SK-N-DZ (cell line): Measurements from ENCODE around the gene CATSPER3.

Experiments
- DNase-seq: peaks from one replicate; pipeline ENCODE4 v3.0.0-alpha.2; 2015; ENCODE audit warnings: low spot score

The CATSPER3 gene

GRCh38 chr5:135040333-135041144, 72.8 kb downstream of the CATSPER3 start:
- DNase-seq: no peak

DNA sequence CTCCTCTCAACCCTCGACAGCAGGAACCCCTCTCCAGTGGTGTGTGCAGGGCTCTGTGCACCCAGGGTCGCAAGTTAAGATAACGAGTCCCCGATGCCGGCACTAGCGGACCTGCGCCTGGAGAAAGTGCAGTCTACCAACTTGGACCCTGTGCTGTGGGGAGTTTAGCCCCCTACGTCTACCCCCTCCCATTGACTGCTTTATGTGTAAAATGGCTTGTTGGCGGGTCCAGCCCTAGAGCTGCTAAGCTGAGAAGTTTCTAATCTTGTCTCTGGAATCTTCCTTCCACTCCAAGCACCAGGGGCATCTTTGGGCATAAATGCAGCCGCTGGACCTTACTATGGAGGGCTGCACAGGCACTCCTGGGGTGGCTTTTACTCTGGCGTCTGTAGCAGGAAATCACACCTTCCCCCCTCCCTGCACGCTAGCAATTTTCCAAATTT, 73.5 kb downstream of the CATSPER3 start:
- DNase-seq: no peak

GRCh38 chr5:135041726-135042125, 74.0 kb downstream of the CATSPER3 start:
- no peak for DNase-seq

DNA sequence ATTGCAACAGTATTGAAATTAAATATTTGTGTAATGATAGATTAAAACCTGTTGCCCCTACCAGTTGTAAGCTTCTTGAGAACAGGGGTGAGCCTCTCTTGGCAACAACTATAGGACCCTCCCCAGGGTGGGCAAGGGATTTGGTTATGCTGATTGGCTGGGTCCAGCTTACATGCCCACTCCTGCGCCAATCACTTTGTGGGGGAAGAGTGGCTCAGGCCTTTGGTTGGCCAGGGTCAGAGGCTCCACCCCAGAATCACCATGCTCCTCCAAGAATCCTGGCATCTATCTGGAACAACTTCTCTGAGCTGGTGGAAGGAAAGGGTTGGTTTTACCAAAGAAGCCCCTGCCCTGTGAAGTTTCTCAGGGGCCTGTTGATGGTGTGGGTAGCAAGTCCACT, 74.9 kb downstream of the CATSPER3 start:
- DNase-seq: no peak

- DNase-seq: no peak
Measured at GRCh38 chr5:135045488-135045887, 77.8 kb downstream of the CATSPER3 start.

GRCh38 chr5:135046661-135047346, 79.1 kb downstream of the CATSPER3 start:
- DNase-seq: no peak

- DNase-seq: no peak
Measured at GRCh38 chr5:135047347-135047695, 79.6 kb downstream of the CATSPER3 start.

GRCh38 chr5:135048286-135048685, 80.6 kb downstream of the CATSPER3 start:
- DNase-seq: no peak

DNA sequence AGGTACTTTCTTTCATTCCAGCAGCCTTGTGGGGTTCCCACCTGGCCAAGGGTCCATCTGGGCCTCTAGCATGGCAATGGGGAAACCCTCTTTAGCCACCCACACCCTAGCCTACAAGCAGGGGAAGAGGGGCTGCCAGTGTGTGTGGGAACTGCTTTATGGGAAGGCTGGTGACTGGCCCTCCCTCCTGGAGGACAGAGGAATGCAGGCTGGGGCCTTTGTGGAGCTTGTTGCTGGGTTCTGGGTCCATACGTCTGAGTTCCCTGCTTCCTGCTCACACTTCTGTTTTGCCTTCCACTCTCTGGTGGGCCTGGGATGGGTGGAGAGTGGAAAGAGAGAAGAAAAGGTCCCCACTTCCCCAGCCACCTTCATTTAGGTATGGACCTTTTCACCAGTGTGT, 81.2 kb downstream of the CATSPER3 start:
- no peak for DNase-seq

DNA sequence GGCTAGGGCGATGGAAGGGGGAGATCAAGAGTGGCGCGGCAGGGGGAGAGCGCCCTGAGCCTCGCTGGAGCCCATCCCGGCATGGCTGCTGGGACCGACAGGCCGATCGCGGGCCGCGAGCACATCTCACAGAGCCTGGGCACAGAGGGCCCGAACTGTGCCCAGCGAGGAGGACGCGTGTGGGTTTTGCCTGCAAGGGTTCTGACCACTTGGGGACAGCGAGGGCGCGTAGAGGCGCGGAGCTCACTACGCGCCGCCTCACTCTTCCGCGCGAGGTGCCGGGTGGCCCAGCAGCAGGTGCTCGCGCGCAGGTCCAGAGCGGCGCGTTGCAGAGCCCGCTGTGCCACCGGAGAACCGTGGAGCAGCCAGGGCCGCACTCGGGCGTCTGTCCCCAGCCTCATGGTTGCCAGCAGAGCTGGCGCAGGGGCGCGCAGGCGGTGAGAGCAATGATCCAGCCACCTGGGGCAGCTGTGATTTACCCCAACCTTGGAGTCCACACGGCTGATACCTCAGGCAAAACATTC, 82.6 kb downstream of the CATSPER3 start:
- no peak for DNase-seq

DNA sequence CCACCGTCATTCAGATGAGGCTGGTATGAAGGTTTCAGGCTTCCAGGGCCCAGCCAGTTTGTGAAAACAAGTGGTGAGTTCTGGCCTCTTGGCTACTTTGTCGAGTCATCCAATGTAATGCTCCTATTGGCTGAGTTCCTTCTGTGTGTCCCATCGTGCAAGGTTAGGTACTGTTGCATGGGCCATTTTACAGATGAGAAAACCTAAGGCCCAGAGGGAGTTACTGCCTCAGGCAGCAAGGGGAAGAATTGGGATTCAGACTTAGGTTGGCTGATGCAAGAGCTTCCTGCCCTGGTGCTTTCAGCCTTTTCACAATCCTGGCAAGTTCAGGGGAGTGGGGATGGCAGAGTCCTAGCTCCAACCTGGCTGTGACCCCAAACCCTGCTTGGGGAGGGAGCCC, 83.7 kb downstream of the CATSPER3 start:
- DNase-seq: no peak

DNA sequence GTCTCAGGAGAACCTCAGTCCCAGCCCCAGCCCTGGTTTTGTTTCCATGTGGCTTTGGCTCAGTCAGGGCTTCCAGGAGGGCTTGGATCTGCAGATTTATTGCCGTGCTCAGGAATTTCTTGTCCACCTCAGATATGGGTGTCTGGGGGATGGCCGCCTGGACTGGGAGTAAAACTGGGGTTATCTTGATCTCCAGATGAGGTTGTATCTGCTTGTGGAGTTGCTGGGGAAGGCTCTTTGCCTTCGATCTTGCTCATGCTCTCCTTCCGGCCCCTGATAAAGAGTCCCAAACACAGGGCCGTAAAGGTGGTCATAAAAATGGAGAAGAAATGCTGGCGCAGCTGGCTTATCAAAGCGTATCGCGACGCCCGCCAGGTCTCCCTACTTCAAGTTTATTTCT, 84.2 kb downstream of the CATSPER3 start:
- DNase-seq: no peak

- no peak for DNase-seq
Measured at GRCh38 chr5:135052511-135053145, 84.9 kb downstream of the CATSPER3 start.

- DNase-seq: no peak
Measured at GRCh38 chr5:135053278-135053677, 85.6 kb downstream of the CATSPER3 start.

- DNase-seq: no peak
Measured at GRCh38 chr5:135053989-135054388, 86.3 kb downstream of the CATSPER3 start.

GRCh38 chr5:135054546-135054945, 86.8 kb downstream of the CATSPER3 start:
- DNase-seq: no peak

DNA sequence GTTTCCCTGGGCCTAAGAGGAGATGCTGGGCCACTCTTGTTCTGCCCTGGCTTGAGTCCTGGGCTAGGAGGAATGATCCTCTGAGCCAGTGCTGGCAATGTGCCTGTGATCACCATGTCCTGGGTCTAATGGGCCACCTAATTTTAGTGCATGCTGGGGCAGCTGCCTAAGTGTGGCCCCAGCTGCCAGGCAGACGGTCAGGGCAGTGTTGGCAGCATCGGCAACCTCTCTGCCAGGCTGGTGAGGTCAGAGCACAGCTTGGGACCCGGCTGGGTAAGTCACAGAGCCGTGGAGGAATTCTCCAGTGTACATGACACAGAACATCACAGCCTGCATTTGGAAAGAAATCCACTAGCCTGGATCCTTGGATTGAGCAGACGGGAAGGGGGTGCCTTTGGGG, 87.7 kb downstream of the CATSPER3 start:
- DNase-seq: no peak

DNA sequence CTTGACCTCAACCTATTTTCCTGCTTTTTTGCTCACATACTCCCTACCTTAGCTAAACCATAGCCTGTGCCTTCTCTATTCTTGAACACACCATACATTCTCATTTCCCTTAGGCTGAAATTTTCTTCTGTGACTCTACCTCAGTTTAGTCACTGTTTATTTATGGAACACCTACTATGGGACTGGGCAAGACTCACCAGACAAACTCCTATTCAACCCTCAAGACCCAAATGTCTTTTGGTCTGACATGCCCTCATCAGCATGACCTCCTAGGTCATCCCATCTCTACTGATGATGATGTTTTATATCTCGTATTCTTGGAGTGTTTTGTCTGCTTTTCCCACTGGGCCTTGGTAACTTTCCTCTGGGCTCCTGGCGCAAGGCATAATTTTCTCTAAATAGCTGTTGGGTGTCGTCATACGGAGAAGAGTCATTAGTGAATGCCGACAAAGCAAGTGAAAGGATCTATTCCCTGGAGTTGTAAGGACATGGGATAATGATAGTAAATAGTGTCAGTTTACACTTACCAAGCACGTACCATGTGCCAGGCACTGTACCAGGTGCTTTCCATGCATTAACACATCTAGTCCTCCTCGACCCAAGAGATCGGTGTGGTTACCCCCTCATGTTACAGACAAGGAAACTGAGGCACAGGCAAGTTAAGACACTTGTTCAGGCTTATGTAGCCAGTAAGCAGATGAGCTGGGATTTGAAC, 88.8 kb downstream of the CATSPER3 start:
- DNase-seq: no peak

- DNase-seq: no peak
Measured at GRCh38 chr5:135057233-135057632, 89.5 kb downstream of the CATSPER3 start.

DNA sequence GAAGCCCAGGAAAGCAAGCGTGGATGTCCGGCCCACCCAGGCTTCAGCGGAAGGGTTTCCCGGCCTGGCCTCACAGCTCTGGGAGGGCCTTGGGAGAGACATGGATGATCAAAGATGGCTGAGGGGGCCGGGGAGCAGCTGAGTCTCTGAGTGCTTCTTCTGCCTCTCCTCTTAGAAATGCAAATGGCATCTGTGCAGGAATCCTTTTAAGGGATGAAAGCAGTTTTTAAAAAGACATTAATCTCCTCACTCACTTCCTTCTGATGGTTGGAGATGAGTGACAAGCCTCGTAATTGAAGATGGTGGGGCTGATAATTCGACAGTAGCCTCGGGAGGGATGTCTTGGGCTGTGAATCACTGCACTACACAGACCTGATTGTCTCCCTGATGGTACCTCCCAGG, 90.6 kb downstream of the CATSPER3 start:
- DNase-seq: peak; percentile 54

DNA sequence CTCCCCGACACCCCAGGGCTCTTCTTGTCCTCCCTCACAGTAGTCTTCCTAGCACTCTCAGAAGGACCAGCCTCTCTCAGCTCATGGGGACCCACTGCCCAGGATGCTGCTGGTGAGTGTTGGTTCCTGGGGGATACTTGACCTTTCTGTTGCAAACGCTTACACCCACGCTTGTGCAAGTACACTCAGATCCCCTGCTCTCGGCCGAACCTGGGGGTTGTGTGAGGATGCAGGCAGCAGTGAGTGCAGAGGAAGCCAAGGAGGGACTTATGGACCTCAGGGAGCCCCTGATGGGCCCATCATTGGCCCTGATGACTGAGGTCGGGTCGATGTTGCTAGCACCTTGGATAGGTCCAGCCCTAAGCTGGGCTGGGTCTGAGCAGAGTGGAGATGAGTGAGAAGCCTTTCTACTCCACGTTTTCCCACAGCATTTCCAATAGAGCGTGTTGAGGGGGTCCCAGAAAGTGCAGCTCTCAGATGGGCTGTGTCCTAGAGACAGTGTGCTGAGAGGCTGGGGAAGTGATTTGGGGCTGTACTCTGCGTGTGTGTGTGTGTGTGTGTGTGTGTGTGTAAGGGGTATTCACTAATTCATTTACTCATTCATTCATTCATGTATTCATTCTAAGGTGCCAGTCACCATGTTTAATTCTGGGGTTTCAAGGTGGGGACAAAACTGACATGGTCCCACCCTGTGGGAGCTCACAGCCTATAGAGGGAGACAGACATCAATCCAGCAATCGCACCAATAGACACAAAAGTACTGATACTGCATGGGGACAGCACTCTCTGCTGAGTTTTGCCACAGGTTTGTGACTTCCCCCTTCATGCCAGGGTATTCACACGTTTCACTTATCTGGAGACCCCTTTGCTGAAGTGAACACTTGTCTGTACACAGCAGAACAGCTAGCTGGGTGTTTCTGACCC, 91.6 kb downstream of the CATSPER3 start:
- no peak for DNase-seq
